Stimulated activated memory B cell treated with anti-CD40 and anti-IgM and Interleukin-4, amounts not matched to agents 10 μg/mL and 1 μg/mL and 100 μg/mL, for 72 hours (primary cell): ENCODE measurements around the gene GREB1.

Experiments
- ATAC-seq: fragments of 150-1000 bp; cut with Tn5 transposase; 2 replicates; pipeline ENCODE4 v1.10.0; 2021
- H3K27ac Mint-ChIP-seq: one replicate; pipeline ENCODE4 v1.8.0; 2022; ENCODE audit warnings: mild to moderate bottlenecking, mixed read lengths
- H3K27me3 Mint-ChIP-seq: one replicate; pipeline ENCODE4 v1.8.0; 2022; ENCODE audit warnings: mixed read lengths
- H3K36me3 Mint-ChIP-seq: one replicate; pipeline ENCODE4 v1.8.0; 2022; ENCODE audit warnings: mixed read lengths
- H3K4me1 Mint-ChIP-seq: one replicate; pipeline ENCODE4 v1.8.0; 2022; ENCODE audit warnings: mixed read lengths
- H3K4me3 Mint-ChIP-seq: one replicate; pipeline ENCODE4 v1.8.0; 2022; ENCODE audit warnings: mild to moderate bottlenecking, moderate library complexity, mixed read lengths
- H3K9me3 Mint-ChIP-seq: one replicate; pipeline ENCODE4 v1.8.0; 2022; ENCODE audit warnings: mixed read lengths

GREB1 gene

GRCh38 chr2:11588228-11589110 is 54.6 kb downstream of the GREB1 start:
- ATAC-seq: no peak
- Mint-ChIP-seq H3K9me3 (no peaks in the 10 kb centered on the region), H3K27ac (no peak overlapping the region), H3K27me3 (peaks cover 27% of the 10 kb centered on the region), H3K4me3 (no peak overlapping the region), H3K4me1 (peaks cover 9% of the 10 kb centered on the region), H3K36me3 (no peaks in the 10 kb centered on the region)

- H3K27me3 Mint-ChIP-seq: peaks cover 24% of the 10 kb centered on the region
- H3K4me1 Mint-ChIP-seq: peaks cover 1% of the 10 kb centered on the region
- ATAC-seq: no peak
- H3K27ac Mint-ChIP-seq: no peak overlapping the region
- H3K36me3 Mint-ChIP-seq: no peaks in the 10 kb centered on the region
- no peak overlapping the region for H3K4me3 Mint-ChIP-seq
- H3K9me3 Mint-ChIP-seq: no peaks in the 10 kb centered on the region
Observed at GRCh38 chr2:11589316-11589940, 55.6 kb downstream of the GREB1 start.

- Mint-ChIP-seq H3K4me3 (no peak overlapping the region), H3K36me3 (no peaks in the 10 kb centered on the region)
Observed at GRCh38 chr2:11590193-11590592, 56.3 kb downstream of the GREB1 start.

GRCh38 chr2:11591091-11591490 is 57.2 kb downstream of the GREB1 start:
- Mint-ChIP-seq H3K36me3 (no peaks in the 10 kb centered on the region), H3K27ac (no peak overlapping the region), H3K4me3 (no peak overlapping the region), H3K9me3 (no peaks in the 10 kb centered on the region), H3K27me3 (peaks cover 18% of the 10 kb centered on the region), H3K4me1 (no peaks in the 10 kb centered on the region)
- ATAC-seq: no peak

More at GRCh38 chr2:11590193-11590592, 56.3 kb downstream of the GREB1 start:
- no peak overlapping the region for H3K27ac Mint-ChIP-seq
- no peaks in the 10 kb centered on the region for H3K4me1 Mint-ChIP-seq
- peaks cover 17% of the 10 kb centered on the region for H3K27me3 Mint-ChIP-seq
- no peaks in the 10 kb centered on the region for H3K9me3 Mint-ChIP-seq
- ATAC-seq: peak; percentile 3

GRCh38 chr2:11592671-11593574 is 59.1 kb downstream of the GREB1 start:
- no peaks in the 10 kb centered on the region for H3K4me1 Mint-ChIP-seq
- H3K9me3 Mint-ChIP-seq: no peaks in the 10 kb centered on the region
- H3K4me3 Mint-ChIP-seq: no peak overlapping the region
- H3K27ac Mint-ChIP-seq: no peak overlapping the region
- peaks cover 13% of the 10 kb centered on the region for H3K27me3 Mint-ChIP-seq
- ATAC-seq: no peak
- no peaks in the 10 kb centered on the region for H3K36me3 Mint-ChIP-seq

- no peaks in the 10 kb centered on the region for H3K36me3 Mint-ChIP-seq
- peak; percentile 31 for ATAC-seq
- peaks cover 13% of the 10 kb centered on the region for H3K27me3 Mint-ChIP-seq
- no peak overlapping the region for H3K4me3 Mint-ChIP-seq
- no peaks in the 10 kb centered on the region for H3K4me1 Mint-ChIP-seq
- no peaks in the 10 kb centered on the region for H3K9me3 Mint-ChIP-seq
- no peak overlapping the region for H3K27ac Mint-ChIP-seq
Observed at GRCh38 chr2:11596801-11597200, 63.0 kb downstream of the GREB1 start.

- H3K9me3 Mint-ChIP-seq: no peaks in the 10 kb centered on the region
- no peak overlapping the region for H3K27ac Mint-ChIP-seq
- peaks cover 13% of the 10 kb centered on the region for H3K27me3 Mint-ChIP-seq
- H3K4me1 Mint-ChIP-seq: no peaks in the 10 kb centered on the region
- no peak for ATAC-seq
- no peaks in the 10 kb centered on the region for H3K36me3 Mint-ChIP-seq
- H3K4me3 Mint-ChIP-seq: no peak overlapping the region
Observed at GRCh38 chr2:11597538-11598225, 63.8 kb downstream of the GREB1 start.

- Mint-ChIP-seq H3K4me1 (no peaks in the 10 kb centered on the region), H3K9me3 (no peaks in the 10 kb centered on the region), H3K4me3 (no peak overlapping the region), H3K36me3 (no peaks in the 10 kb centered on the region), H3K27me3 (peaks cover 13% of the 10 kb centered on the region), H3K27ac (no peak overlapping the region)
- ATAC-seq: no peak
Observed at GRCh38 chr2:11598228-11598731, 64.4 kb downstream of the GREB1 start.

- ATAC-seq: no peak
- no peaks in the 10 kb centered on the region for H3K9me3 Mint-ChIP-seq
- H3K27me3 Mint-ChIP-seq: no peaks in the 10 kb centered on the region
- H3K4me3 Mint-ChIP-seq: no peak overlapping the region
- no peaks in the 10 kb centered on the region for H3K36me3 Mint-ChIP-seq
- H3K4me1 Mint-ChIP-seq: no peaks in the 10 kb centered on the region
- no peak overlapping the region for H3K27ac Mint-ChIP-seq
Observed at GRCh38 chr2:11602563-11603204, 68.8 kb downstream of the GREB1 start.

- Mint-ChIP-seq H3K27ac (no peak overlapping the region), H3K4me1 (no peaks in the 10 kb centered on the region), H3K36me3 (no peaks in the 10 kb centered on the region), H3K9me3 (no peaks in the 10 kb centered on the region), H3K4me3 (no peak overlapping the region), H3K27me3 (peaks cover 8% of the 10 kb centered on the region)
- peak; percentile 36 for ATAC-seq
Observed at GRCh38 chr2:11610624-11611242, 76.9 kb downstream of the GREB1 start.

GRCh38 chr2:11611251-11611650 is 77.4 kb downstream of the GREB1 start:
- H3K9me3 Mint-ChIP-seq: no peaks in the 10 kb centered on the region
- H3K4me1 Mint-ChIP-seq: no peaks in the 10 kb centered on the region
- no peak overlapping the region for H3K4me3 Mint-ChIP-seq
- no peak overlapping the region for H3K27ac Mint-ChIP-seq
- H3K27me3 Mint-ChIP-seq: peaks cover 8% of the 10 kb centered on the region
- H3K36me3 Mint-ChIP-seq: no peaks in the 10 kb centered on the region
- no peak for ATAC-seq

GRCh38 chr2:11612553-11613215 is 78.8 kb downstream of the GREB1 start:
- Mint-ChIP-seq H3K4me3 (no peak overlapping the region), H3K27ac (no peak overlapping the region), H3K27me3 (peaks cover 17% of the 10 kb centered on the region), H3K36me3 (no peaks in the 10 kb centered on the region), H3K9me3 (no peaks in the 10 kb centered on the region), H3K4me1 (no peaks in the 10 kb centered on the region)
- ATAC-seq: no peak

- Mint-ChIP-seq H3K9me3 (no peaks in the 10 kb centered on the region), H3K4me3 (no peak overlapping the region), H3K36me3 (no peaks in the 10 kb centered on the region), H3K27me3 (peaks cover 17% of the 10 kb centered on the region), H3K27ac (no peak overlapping the region), H3K4me1 (no peaks in the 10 kb centered on the region)
- no peak for ATAC-seq
Observed at GRCh38 chr2:11613297-11613696, 79.5 kb downstream of the GREB1 start.
